OCI-LY7 (cell line): Measurements from ENCODE around the gene LTB. TPM values are rescaled to one million over a fixed set of nuclear protein-coding genes. Genes with fewer than 3 reads are reported as not detected.

Experiments used
- BruUV-seq: library from RNA; stranded (reverse); fragments of 400-500 nt; replicated peaks from 2 replicates; lab custom pipeline; 2021; lab: Mats Ljungman, UMichigan
- CTCF ChIA-PET: fragments of 300-600 bp; sonication (Branson Sonifier 250); formaldehyde crosslinking; loops from one replicate; lab custom pipeline; 2022; ENCODE audit warnings: antibody characterized with exemption; ENCODE audit not compliant: unreplicated experiment; lab: Charles Lee
- POLR2A ChIA-PET: fragments of 300-600 bp; sonication (Branson Sonifier 250); formaldehyde crosslinking; loops from one replicate; lab custom pipeline; 2022; ENCODE audit warnings: antibody characterized with exemption; lab: Charles Lee
- DNase-seq: peaks from one replicate; pipeline ENCODE4 v3.0.0-alpha.2; 2015; ENCODE audit warnings: low spot score
- H2AFZ ChIP-seq: fragments of 200-600 bp; sonication (generic), shearing (Covaris generic); 2 replicates; pipeline ENCODE4 v1.6.1; 2014; ENCODE audit warnings: mild to moderate bottlenecking, antibody characterized with exemption, low read length, moderate library complexity
- H3K27ac ChIP-seq: fragments of 200-600 bp; sonication (generic); 2 replicates; pipeline ENCODE4 v1.5.1; 2014; ENCODE audit warnings: mixed run types, low read depth, mild to moderate bottlenecking, moderate library complexity, low read length, inconsistent platforms; ENCODE audit not compliant: poor library complexity, severe bottlenecking
- H3K36me3 ChIP-seq: fragments of 200-600 bp; sonication (generic); 2 replicates; pipeline ENCODE4 v1.6.1; 2014; ENCODE audit warnings: mild to moderate bottlenecking, antibody characterized with exemption, low read length, moderate library complexity, mixed read lengths; ENCODE audit not compliant: insufficient read depth
- H3K4me1 ChIP-seq: fragments of 200-600 bp; sonication (generic); 2 replicates; pipeline ENCODE4 v1.5.1; 2014; ENCODE audit warnings: mild to moderate bottlenecking, low read length; ENCODE audit not compliant: insufficient read depth, poor library complexity, severe bottlenecking
- H3K4me2 ChIP-seq: fragments of 200-600 bp; sonication (generic); 2 replicates; pipeline ENCODE4 v1.6.1; 2014; ENCODE audit warnings: mild to moderate bottlenecking, low read length
- H3K4me3 ChIP-seq: fragments of 200-600 bp; sonication (generic); 2 replicates; pipeline ENCODE4 v1.5.1; 2014; ENCODE audit warnings: mild to moderate bottlenecking, low read depth, low read length; ENCODE audit not compliant: poor library complexity, severe bottlenecking
- H3K79me2 ChIP-seq: fragments of 200-600 bp; sonication (generic); 2 replicates; pipeline ENCODE4 v1.6.1; 2016; ENCODE audit warnings: low read depth, mild to moderate bottlenecking, low read length, moderate library complexity, mixed read lengths; ENCODE audit not compliant: insufficient read depth
- H3K9me2 ChIP-seq: fragments of 200-600 bp; sonication (generic); 2 replicates; pipeline ENCODE4 v1.6.1; 2016; ENCODE audit warnings: mild to moderate bottlenecking, low read length, mixed read lengths; ENCODE audit not compliant: insufficient read depth
- H3K9me3 ChIP-seq: fragments of 200-600 bp; sonication (generic); 2 replicates; pipeline ENCODE4 v1.6.1; 2014; ENCODE audit warnings: mild to moderate bottlenecking, mixed run types, low read length, mixed read lengths
- H4K20me1 ChIP-seq: fragments of 200-600 bp; sonication (generic); 2 replicates; pipeline ENCODE4 v1.6.1; 2014; ENCODE audit warnings: mild to moderate bottlenecking, antibody characterized with exemption, low read length, moderate library complexity, mixed read lengths; ENCODE audit not compliant: insufficient read depth
- EZH2phosphoT487 ChIP-seq: fragments of 200-600 bp; sonication (generic); IDR thresholded peaks from 2 replicates; pipeline ENCODE4 v1.6.1; 2018; ENCODE audit warnings: low read depth, borderline replicate concordance, mild to moderate bottlenecking, mixed run types, antibody characterized with exemption, low read length, moderate library complexity, mixed read lengths
- intact Hi-C: fragments of 100-400 bp; cut with micrococcal nuclease; formaldehyde crosslinking; loops from one replicate; pipeline ENCODE4 v1.10.0; 2022; ENCODE audit not compliant: unreplicated experiment
- total RNA-seq, 2 experiments: library from RNA; depleted of rRNA in 1 of 2; stranded (reverse); fragments of >200 nt in 1 of 2; shearing (Covaris generic) in 1 of 2; gene quantifications; 2 replicates each; pipeline ENCODE4 v1.2.3, GENCODE V29; 2014 to 2022
- TF ChIP-seq, protein P1 (sequence below): fragments of 200-600 bp; sonication (generic); conservative IDR thresholded peaks from 2 replicates; pipeline ENCODE4 v1.5.1; 2014; ENCODE audit warnings: mild to moderate bottlenecking, antibody characterized with exemption, low read length, moderate library complexity, mixed read lengths

Gene LTB
- total RNA-seq, 2 experiments from 2014 or later: 36.5 to 36.9 TPM

DNA sequence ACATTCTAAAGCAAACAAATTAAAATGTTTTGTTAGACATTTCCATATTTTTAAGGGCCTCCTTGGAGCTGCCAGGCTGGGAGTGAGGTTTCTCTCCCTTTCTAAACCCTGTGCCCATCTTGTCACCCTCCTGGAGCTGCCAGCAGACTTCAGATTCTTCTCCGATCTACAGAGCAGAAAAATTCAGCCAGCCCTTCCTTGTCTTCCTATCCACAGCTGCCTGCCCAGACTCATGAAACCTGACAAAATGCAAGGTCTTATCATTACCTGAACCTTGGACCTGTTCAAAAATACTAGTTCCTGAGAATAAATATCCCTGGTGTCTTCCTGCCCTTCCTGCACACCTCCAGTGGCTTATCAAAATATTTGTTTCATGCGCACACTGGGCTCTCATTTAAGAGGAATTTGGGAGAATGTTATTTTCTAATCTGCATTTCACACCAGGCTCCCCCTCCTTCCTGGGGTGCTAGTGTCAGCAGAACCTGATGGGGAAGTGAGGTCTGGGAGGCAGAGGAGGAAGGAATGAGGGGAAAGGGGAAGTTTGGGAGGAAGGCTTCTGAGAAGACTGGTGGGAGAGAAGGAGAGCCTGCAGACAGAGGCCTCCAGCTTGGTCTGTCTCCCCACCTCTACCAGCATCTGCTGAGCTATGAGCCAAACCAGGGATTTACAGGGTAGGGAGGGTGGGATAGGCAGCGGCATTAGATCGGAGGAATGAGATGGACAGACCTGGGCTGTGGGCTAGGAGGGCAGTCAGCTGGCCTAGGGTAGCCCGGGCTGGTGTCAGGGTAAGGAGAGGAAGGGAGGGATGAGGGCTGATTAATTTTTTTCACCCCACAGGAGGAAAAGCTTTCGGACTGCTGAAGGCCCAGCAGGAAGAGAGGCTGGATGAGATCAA is 32.7 kb upstream of the LTB start, which contains the start of gene AIF1:
AIF1 (plus strand) TSS at position 551 of the 895 bp plus-strand sequence; CDS start at position 647, 96 bp downstream.
- H3K9me2 ChIP-seq: no peaks in the 10 kb centered on the region
- TF ChIP-seq EZH2phosphoT487: no peak
- TF ChIP-seq, protein P1, sequence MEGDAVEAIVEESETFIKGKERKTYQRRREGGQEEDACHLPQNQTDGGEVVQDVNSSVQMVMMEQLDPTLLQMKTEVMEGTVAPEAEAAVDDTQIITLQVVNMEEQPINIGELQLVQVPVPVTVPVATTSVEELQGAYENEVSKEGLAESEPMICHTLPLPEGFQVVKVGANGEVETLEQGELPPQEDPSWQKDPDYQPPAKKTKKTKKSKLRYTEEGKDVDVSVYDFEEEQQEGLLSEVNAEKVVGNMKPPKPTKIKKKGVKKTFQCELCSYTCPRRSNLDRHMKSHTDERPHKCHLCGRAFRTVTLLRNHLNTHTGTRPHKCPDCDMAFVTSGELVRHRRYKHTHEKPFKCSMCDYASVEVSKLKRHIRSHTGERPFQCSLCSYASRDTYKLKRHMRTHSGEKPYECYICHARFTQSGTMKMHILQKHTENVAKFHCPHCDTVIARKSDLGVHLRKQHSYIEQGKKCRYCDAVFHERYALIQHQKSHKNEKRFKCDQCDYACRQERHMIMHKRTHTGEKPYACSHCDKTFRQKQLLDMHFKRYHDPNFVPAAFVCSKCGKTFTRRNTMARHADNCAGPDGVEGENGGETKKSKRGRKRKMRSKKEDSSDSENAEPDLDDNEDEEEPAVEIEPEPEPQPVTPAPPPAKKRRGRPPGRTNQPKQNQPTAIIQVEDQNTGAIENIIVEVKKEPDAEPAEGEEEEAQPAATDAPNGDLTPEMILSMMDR: no peak
- H3K4me3 ChIP-seq: peak within 1 kb of the TSS; percentile 61
- no TSS peak for BruUV-seq
- H3K79me2 ChIP-seq: no peaks in the 10 kb centered on the region
- peaks cover 39% of the 10 kb centered on the region for H3K4me1 ChIP-seq
- H3K27ac ChIP-seq: peak within 1 kb of the TSS; percentile 58
- peak within 1 kb of the TSS; percentile 67 for H2AFZ ChIP-seq
- CTCF ChIA-PET: interaction anchor here (0.5 to 1.0 kb wide), 2 partner anchors 28 to 68 kb away, joined by 3 to 7 read pairs; partner anchors contain the start of gene ATP6V1G2
- H3K4me2 ChIP-seq: peak within 1 kb of the TSS; percentile 76
- H3K9me3 ChIP-seq: no peaks in the 10 kb centered on the region
- no peaks in the 10 kb centered on the region for H4K20me1 ChIP-seq
- DNase-seq: no peak
- no peaks in the 10 kb centered on the region for H3K36me3 ChIP-seq
- POLR2A ChIA-PET: interaction anchor here (0.5 to 1.3 kb wide), 2 partner anchors 74 to 293 kb away, joined by 3 to 7 read pairs; partner anchors contain the start of gene DDX39B
- intact Hi-C loops: no loop called here

DNA sequence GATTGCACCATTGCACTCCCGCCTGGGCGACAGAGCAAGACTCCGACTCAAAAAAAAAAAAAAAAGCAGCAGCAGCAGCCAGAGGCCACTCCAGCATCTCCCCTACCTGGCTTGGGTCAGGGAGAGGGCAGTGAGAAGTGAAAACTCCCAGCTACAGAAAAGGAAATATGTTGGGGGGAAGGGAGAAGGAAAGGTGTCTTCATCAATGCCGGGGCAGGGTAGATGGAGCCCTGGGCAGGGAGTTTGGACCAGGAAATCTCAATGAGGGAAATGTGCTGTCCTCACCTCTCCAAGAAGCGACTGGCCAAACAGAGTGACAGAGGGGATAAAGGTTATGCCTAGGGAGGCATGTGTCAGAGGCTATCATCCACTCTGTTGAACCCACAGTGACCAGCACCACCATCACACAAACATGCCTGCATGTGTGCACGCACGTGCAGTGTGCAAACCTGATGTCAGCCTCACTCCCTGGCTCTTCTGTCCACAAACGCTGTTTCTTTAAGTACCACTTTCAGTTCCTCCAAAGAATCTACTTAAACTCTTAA is 31.9 kb upstream of the LTB start:
- H3K4me1 ChIP-seq: peaks cover 33% of the 10 kb centered on the region
- TF ChIP-seq EZH2phosphoT487: no peak
- TF ChIP-seq, protein P1: no peak
- ChIA-PET POLR2A (interaction anchor here (0.7 kb wide), 1 partner anchor 113 kb away, joined by 3 read pairs; no protein-coding TSS in a partner anchor), CTCF (no interaction called here)
- no peaks in the 10 kb centered on the region for H3K36me3 ChIP-seq
- no peak overlapping the region for H3K4me3 ChIP-seq
- H3K9me2 ChIP-seq: no peaks in the 10 kb centered on the region
- no peaks in the 10 kb centered on the region for H3K9me3 ChIP-seq
- peak overlapping the region; percentile 22; the same call in 1 of the 2 replicates for H2AFZ ChIP-seq
- intact Hi-C loops: no loop called here
- BruUV-seq: no TSS peak
- H3K4me2 ChIP-seq: peak overlapping the region; percentile 76
- peak overlapping the region; percentile 58 for H3K27ac ChIP-seq
- DNase-seq: no peak
- no peaks in the 10 kb centered on the region for H4K20me1 ChIP-seq
- no peaks in the 10 kb centered on the region for H3K79me2 ChIP-seq
